Spleen (tissue), 11 donors: ENCODE results near the gene ATP1A2. TPM values are rescaled to one million over a fixed set of nuclear protein-coding genes. Genes with fewer than 3 reads are reported as not detected.

Experiments
- DNase-seq: peaks from one replicate; pipeline ENCODE4 v3.0.0-alpha.2; 2020
- H3K27ac ChIP-seq, 8 donors: fragments of 200-600 bp; sonication (generic) in 7 of 8; 1 replicate in 4 of 8; 2 replicates in 4 of 8; pipeline versions ENCODE4 v1.5.0 to v1.8.0; 2016 to 2021; ENCODE audit warnings: inconsistent platforms in 4 of 8, mild to moderate bottlenecking in 4 of 8, moderate library complexity in 1 of 8
- H3K27me3 ChIP-seq, 7 donors: fragments of 200-600 bp; sonication (generic) in 6 of 7; replicated peaks in 1 of 7; 1 replicate in 4 of 7; 2 replicates in 3 of 7; pipeline versions ENCODE4 v1.5.0 to v1.8.0; 2016 to 2021; ENCODE audit warnings: inconsistent platforms in 3 of 7, mild to moderate bottlenecking in 1 of 7
- H3K36me3 ChIP-seq, 6 donors: fragments of 200-600 bp; sonication (generic) in 5 of 6; 1 replicate in 4 of 6; 2 replicates in 2 of 6; pipeline versions ENCODE4 v1.5.0 to v1.8.0; 2016 to 2021; ENCODE audit warnings: inconsistent platforms in 2 of 6
- H3K4me1 ChIP-seq, 6 donors: fragments of 200-600 bp; sonication (generic) in 5 of 6; 1 replicate in 3 of 6; 2 replicates in 3 of 6; pipeline versions ENCODE4 v1.5.0 to v1.8.0; 2016 to 2021; ENCODE audit warnings: inconsistent platforms in 3 of 6
- H3K4me3 ChIP-seq, 8 donors: fragments of 200-600 bp; sonication (generic) in 7 of 8; 1 replicate in 4 of 8; 2 replicates in 4 of 8; pipeline versions ENCODE4 v1.5.0 to v1.8.0; 2016 to 2021; ENCODE audit warnings: inconsistent platforms in 4 of 8, mild to moderate bottlenecking in 4 of 8, moderate library complexity in 2 of 8
- H3K9me3 ChIP-seq, 8 donors: fragments of 200-600 bp; sonication (generic) in 7 of 8; 1 replicate in 4 of 8; 2 replicates in 4 of 8; pipeline versions ENCODE4 v1.5.0 to v1.8.0; 2016 to 2021; ENCODE audit warnings: inconsistent platforms in 4 of 8
- POLR2A ChIP-seq, 3 donors: fragments of 450-650 bp; IDR thresholded peaks; one replicate each; pipeline ENCODE4 v1.5.1; 2017; ENCODE audit warnings: antibody characterized with exemption in 3 of 3, mild to moderate bottlenecking in 1 of 3
- POLR2AphosphoS5 ChIP-seq, 3 donors: sonication (generic); formaldehyde crosslinking; IDR thresholded peaks; one replicate each; pipeline ENCODE4 v1.5.1; 2017; ENCODE audit warnings: antibody characterized with exemption in 3 of 3
- WGBS, 5 donors: extraction: QIAGEN DNeasy Blood & Tissue Kit in 3 of 5; methylation state at CpG; one replicate each; pipeline versions ENCODE4 v1.1.5 to v1.1.7; 2013 to 2018; 5-methylcytosine and 5-hydroxymethylcytosine counted together
- intact Hi-C: fragments of 100-400 bp; cut with DNase I; formaldehyde crosslinking; loops from one replicate; pipeline ENCODE4 v1.15.0; 2023; ENCODE audit warnings: low total_unique reads
- polyA plus RNA-seq, 3 donors: library from polyadenylated mRNA; stranded (reverse); fragments of 200-250 nt; gene quantifications; one replicate each; pipeline ENCODE4 v1.2.1, GENCODE V29; 2013
- total RNA-seq, 7 donors: library from RNA; depleted of rRNA in 3 of 7; stranded (reverse); fragments of >200 nt in 3 of 7; fragmentation: NEBNext Ultra II Directional in 4 of 7; extraction: Animal tissue kit (Norgen Biotek cat#: 25700) in 4 of 7; gene quantifications; one replicate each; pipeline versions ENCODE4 v1.1.0 to v1.2.1, GENCODE V29; 2016 to 2021
- TF ChIP-seq, protein P1 (sequence below), 11 experiments: fragments of 200-600 bp in 7 of 11; fragments of 450-650 bp in 4 of 11; sonication (generic) in 4 of 11; IDR thresholded peaks in 8 of 11; conservative IDR thresholded peaks in 3 of 11; 1 replicate in 7 of 11; 2 replicates in 4 of 11; pipeline versions ENCODE4 v1.4.0 to v1.8.0; 2016 to 2021; ENCODE audit warnings: antibody characterized with exemption in 11 of 11, inconsistent platforms in 4 of 11, mild to moderate bottlenecking in 1 of 11
- donor health status: healthy with polysubstance abuse.
- donor health status: DM: no; HTN: no; CAD: no; lungs with moderate emphysema.
- donor health status: DM: no; HTN: no; CAD: no.
- donor health status: Bipolar disorder and iron deficiency.
- donor health status: healthy.
- donor health status: DM: no; HTN: no; CAD: no.
- donor health status: DM: yes; HTN: yes; CAD: no.

ATP1A2 gene
- total and polyA plus RNA-seq, 10 donors: 0.13 to 19.1 (median 0.85) TPM

DNA sequence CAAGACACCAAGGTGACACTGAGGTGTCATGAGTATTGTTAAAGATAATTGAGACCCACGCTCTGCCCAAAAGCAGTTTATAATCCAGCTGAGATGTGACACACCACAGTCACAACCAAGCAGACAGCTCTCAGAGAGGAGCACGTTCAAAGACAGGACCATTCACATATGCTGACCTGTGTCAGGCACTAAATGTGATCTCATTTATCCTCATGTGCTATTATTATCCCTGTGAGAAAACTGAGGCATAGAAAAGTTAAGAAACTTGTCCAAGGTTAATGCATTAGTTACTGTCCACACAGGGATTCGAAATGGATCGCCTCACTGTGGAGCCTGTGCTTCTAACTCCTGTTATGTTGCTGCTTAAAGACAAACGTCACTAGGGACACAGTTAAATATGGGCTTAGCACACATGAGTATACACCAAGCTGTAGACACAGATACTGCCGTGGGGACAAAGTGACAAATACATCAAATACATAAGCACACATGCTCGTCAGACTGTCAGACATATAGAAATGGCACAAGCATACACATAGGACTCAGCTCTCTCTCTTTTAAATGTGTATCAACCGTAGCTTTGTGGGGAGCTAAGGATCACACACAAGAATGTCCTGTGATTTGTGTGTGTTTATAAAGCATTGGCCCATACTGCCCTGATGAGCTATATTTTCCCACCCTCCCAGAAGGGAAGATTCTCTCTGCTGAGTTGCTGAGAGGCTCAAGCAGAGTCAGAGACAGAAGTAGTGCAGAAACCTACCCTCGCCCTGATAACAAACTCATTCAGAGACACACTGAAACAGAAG lies 13.6 kb upstream of the ATP1A2 start:
- H3K27me3 ChIP-seq: no peaks in the 10 kb centered on the region
- H3K9me3 ChIP-seq: no peaks in the 10 kb centered on the region
- no peak for TF ChIP-seq POLR2A (IDR thresholded peaks at IDR 0.05)
- TF ChIP-seq, protein P1, sequence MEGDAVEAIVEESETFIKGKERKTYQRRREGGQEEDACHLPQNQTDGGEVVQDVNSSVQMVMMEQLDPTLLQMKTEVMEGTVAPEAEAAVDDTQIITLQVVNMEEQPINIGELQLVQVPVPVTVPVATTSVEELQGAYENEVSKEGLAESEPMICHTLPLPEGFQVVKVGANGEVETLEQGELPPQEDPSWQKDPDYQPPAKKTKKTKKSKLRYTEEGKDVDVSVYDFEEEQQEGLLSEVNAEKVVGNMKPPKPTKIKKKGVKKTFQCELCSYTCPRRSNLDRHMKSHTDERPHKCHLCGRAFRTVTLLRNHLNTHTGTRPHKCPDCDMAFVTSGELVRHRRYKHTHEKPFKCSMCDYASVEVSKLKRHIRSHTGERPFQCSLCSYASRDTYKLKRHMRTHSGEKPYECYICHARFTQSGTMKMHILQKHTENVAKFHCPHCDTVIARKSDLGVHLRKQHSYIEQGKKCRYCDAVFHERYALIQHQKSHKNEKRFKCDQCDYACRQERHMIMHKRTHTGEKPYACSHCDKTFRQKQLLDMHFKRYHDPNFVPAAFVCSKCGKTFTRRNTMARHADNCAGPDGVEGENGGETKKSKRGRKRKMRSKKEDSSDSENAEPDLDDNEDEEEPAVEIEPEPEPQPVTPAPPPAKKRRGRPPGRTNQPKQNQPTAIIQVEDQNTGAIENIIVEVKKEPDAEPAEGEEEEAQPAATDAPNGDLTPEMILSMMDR (IDR thresholded peaks at IDR 0.05 in 8 of 11, conservative IDR thresholded peaks at IDR 0.05 in 3 of 11): no peak
- no peak for TF ChIP-seq POLR2AphosphoS5 (IDR thresholded peaks at IDR 0.05)
- H3K4me1 ChIP-seq: peaks cover 16 to 74% (median 45%) of the 10 kb centered on the region in 6 donors
- intact Hi-C loops: loop anchor here (5.0 to 10.0 kb wide), 3 partner anchors 83 to 185 kb away; partner anchors contain the start of gene PEX19
- peak overlapping the region in 5 of 8 donors; percentile 33 to 93 (median 51) for H3K27ac ChIP-seq
- no peak overlapping the region for H3K4me3 ChIP-seq
- peak; percentile 8 for DNase-seq
- no peaks in the 10 kb centered on the region for H3K36me3 ChIP-seq
- WGBS, 5 donors: 83 to 88% (median 86%) methylated on average over 9 of the region's 9 CpGs

DNA sequence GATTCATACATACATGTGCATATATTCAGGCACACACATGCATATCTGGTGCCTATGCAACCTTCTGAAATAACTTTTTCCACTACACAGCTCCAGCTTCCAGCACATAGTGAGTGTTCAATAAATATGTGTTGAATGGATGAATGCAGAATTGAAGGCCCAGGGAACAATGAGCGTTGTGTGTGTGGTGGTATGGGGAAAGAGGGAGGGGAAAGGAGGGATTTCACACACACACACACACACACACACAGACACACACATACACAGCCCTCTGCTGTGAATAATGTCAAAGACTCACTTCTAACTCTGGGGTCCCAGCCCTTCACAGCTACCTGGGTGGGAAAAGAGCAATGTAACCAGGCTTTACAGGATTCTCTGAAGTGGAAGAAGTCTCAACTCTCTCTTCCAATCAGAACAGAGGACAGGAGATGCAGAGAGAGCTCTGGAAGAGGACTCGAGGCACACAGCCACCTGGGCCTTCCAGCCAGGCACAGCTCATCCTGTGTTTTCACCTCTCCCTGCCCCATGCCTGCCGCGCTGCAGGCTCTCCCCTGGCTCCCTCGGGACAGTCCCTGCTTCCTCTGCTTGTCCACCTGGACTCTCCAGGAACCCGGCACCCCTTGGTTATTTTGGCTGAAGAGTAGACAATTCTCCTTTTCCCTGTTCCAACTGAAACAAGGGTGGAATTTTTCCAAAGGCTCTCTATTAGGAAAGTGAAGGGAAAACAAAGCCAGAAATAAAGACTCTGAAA lies 11.7 kb upstream of the ATP1A2 start:
- Histone ChIP-seq H3K27me3 (no peaks in the 10 kb centered on the region), H3K4me3 (no peak overlapping the region), H3K36me3 (no peaks in the 10 kb centered on the region), H3K4me1 (peaks cover 6 to 59% (median 32%) of the 10 kb centered on the region in 6 donors), H3K9me3 (no peaks in the 10 kb centered on the region), H3K27ac (peak overlapping the region in 3 of 8 donors; percentile 31 to 47 (median 36))
- intact Hi-C loops: loop anchor here (5.0 to 10.0 kb wide), 3 partner anchors 81 to 183 kb away; partner anchors contain the start of gene PEX19
- 75 to 87% (median 77%) methylated on average over 6 of the region's 6 CpGs for WGBS, 5 donors
- TF ChIP-seq POLR2A (IDR thresholded peaks at IDR 0.05) (no peak), POLR2AphosphoS5 (IDR thresholded peaks at IDR 0.05) (no peak)
- TF ChIP-seq, protein P1 (IDR thresholded peaks at IDR 0.05 in 8 of 11, conservative IDR thresholded peaks at IDR 0.05 in 3 of 11): no peak
- DNase-seq: peak; percentile 56

DNA sequence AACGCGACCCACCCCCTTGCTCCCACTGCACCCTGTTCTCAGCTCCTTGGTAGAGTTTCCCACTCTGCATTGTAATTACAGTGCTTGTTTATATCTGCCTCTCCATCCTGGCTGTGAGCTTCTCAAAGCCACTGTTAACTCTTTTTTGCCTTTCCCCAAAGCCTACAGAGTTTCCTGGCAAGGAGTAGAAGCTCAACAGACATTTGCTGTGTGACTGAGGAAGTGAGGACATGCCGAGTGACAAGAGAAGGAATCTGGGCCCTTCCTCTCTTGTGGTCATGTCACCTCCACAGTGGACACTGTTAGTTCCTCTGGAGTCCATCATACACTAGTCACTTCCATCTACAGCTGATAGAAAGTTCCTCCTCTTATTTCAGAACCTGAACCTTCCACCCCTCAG lies 11.1 kb upstream of the ATP1A2 start:
- Histone ChIP-seq H3K36me3 (no peaks in the 10 kb centered on the region), H3K9me3 (no peaks in the 10 kb centered on the region), H3K4me3 (no peak overlapping the region), H3K4me1 (peaks cover 6 to 54% (median 28%) of the 10 kb centered on the region in 6 donors), H3K27me3 (peaks cover 0 to 2% (median 0%) of the 10 kb centered on the region in 7 donors), H3K27ac (peak overlapping the region in 5 of 8 donors; percentile 20 to 47 (median 31))
- 64 to 74% (median 66%) methylated on average over 3 of the region's 3 CpGs for WGBS, 5 donors
- intact Hi-C loops: loop anchor here (5.0 to 10.0 kb wide), 3 partner anchors 80 to 183 kb away; partner anchors contain the start of gene PEX19
- no peak for DNase-seq
- no peak for TF ChIP-seq POLR2A (IDR thresholded peaks at IDR 0.05)

DNA sequence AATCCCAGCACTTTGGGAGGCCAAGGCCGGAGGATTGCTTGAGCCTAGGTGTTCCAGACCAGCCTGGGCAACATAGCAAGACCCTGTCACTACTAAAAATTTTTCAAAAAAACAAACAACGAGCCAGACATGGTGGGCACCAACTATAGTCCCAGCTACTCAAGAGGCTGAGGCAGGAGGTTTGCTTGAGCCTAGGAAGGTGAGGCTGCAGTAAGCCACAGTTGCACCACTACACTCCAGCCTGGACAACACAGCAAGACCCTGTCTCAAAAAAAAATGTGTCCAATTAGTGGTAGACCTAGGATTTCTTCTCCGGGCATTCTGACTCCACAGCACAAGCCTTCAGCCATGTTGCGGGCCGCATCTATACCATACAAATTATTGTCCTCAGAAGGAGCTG lies 10.4 kb upstream of the ATP1A2 start:
- no peak for DNase-seq
- H3K27me3 ChIP-seq: peaks cover 0 to 5% (median 0%) of the 10 kb centered on the region in 7 donors
- H3K27ac ChIP-seq: peak overlapping the region in 5 of 8 donors; percentile 20 to 47 (median 31)
- WGBS, 5 donors: 92 to 96% (median 95%) methylated on average over 5 of the region's 5 CpGs
- no peak overlapping the region for H3K4me3 ChIP-seq
- H3K9me3 ChIP-seq: no peaks in the 10 kb centered on the region
- H3K4me1 ChIP-seq: peaks cover 6 to 49% (median 25%) of the 10 kb centered on the region in 6 donors
- intact Hi-C loops: loop anchor here (10.0 kb wide), 2 partner anchors 80 to 150 kb away; no protein-coding TSS in a partner anchor
- no peaks in the 10 kb centered on the region for H3K36me3 ChIP-seq
- TF ChIP-seq, protein P1 (IDR thresholded peaks at IDR 0.05 in 8 of 11, conservative IDR thresholded peaks at IDR 0.05 in 3 of 11): no peak
- no peak for TF ChIP-seq POLR2A (IDR thresholded peaks at IDR 0.05)
- no peak for TF ChIP-seq POLR2AphosphoS5 (IDR thresholded peaks at IDR 0.05)
